Fibroblast of skin of right quadriceps (primary cell): ENCODE data around the gene MAN1A1.
"Not testable (repeated sequence)": the region's sequence is repeated elsewhere in the genome, so short reads cannot be mapped to it uniquely, and the experiment has no call there.

Source experiments
- DNase-seq: peaks from one replicate; pipeline ENCODE4 v3.0.0-alpha.2; 2013

The MAN1A1 gene

GRCh38 chr6:119166024-119166784 is 183.4 kb downstream of the MAN1A1 start:
- no peak for DNase-seq

DNA sequence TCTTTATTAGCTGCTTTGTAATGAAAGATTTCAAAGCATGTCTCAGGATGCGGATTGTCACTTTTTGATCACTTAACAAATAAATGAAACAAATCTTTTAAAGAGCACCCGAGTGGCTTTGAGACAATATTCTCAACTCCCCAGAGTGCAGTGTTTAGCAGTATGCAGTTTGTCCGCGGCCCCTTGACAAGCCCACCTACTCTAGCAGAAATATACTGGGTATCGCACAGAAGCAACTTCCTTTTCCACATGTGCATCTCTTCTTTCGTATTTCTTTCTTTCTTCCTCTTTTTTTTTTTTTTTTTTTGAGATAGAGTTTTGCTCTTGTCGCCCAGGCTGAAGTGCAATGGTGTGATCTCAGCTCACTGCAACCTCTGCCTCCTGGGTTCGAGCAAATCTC is 186.6 kb downstream of the MAN1A1 start:
- no peak for DNase-seq

DNA sequence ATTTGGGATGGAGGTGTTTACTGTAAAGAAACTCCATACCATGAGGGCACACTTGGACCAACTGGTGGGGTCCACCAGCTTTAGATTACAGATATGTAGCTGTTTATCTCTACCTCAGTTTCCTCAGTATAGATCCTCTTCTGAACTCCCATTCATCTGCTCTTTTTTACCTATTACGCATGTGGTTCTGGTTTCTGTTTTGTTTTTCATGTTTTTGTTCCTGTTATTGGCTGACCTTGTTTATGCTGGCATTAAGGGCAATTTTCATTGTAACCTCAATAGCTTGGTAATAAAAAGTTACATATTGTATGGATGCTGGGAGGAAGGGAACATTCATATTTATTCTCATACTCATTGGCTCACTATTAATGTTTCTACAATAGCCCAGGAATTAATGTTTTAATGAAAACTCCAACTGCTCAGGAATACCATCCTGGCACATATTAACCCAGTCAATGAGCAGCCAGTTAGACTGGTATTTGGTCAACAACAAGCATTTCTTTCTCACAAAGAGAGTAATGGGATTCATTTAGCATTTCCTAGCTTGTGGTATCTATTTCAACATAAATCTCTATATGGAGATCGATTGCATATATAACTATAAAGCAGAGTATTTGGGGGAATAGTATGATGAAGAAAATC is 187.3 kb downstream of the MAN1A1 start:
- DNase-seq, result no peak

GRCh38 chr6:119161438-119161837 is 188.1 kb downstream of the MAN1A1 start:
- DNase-seq, result no peak

DNA sequence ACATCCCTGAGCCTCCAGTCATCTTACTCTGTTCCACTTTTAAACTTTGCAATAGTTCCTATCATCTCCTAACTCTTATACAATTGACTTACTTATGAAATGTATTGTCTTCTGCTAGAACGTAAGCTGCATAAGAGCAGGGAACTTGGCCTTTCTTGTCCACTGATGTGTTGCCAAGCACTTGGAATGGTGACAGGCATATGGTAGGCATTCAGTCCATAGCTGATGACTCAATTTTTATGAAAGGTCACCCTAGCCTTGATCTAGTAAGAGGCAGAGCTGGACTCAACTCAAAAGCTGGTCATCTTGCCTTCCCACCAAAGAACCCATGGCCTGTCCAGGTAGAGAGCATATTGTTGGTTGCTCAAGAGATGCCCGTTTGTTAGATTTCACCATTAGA is 188.7 kb downstream of the MAN1A1 start:
- no peak for DNase-seq

- DNase-seq, result peak; percentile 50
Measured at GRCh38 chr6:119158057-119158848, 191.3 kb downstream of the MAN1A1 start.

DNA sequence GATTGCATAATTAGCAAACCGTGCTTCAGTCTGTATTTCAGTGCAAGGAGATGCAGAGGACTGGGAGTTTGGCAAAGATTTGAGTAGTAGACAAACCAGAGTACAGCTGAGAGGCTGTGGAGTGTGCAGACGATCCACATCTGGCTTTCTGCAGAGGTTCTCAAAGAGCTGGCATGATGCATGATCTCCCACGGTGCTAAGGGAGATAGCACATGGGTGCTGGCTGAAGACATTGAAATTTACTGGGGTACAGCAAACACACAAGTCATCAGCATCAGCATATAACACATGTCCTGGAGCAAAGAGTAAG is 192.1 kb downstream of the MAN1A1 start:
- DNase-seq, result no peak

DNA sequence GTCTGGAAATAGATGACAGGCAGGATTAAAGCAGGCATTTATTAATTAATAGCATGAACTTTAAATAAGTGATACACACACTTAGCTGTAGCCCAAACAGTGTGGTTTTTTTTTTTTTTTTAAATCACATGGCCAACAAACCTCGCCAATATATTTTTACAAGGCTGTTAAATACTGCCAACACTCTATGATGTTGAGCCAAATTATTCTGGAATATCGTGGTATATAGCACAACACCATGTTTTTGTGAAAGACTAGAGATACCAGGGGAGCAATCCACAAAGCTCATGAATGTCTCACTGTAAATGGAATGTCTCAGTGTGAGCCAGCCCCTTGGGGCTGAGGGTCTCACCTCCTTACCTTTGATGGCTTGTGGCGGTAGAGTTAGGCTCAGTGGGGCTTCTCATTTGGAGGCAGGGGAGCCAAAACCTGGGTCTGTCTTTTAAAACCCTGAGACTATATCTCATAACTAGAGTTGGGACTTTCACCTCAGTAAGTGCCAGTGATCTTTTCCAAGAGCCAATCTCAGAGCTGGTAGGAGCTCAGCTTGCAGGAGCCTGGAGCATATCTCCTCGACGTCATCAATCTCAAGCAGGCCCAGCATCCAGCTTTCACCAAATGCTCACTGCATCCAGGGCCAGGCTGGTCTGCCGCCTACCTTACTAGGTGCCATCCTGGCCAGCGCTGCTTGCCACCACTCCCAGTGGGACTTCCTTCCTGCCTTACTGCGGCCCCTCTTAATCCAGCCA is 192.6 kb downstream of the MAN1A1 start:
- no peak for DNase-seq

DNA sequence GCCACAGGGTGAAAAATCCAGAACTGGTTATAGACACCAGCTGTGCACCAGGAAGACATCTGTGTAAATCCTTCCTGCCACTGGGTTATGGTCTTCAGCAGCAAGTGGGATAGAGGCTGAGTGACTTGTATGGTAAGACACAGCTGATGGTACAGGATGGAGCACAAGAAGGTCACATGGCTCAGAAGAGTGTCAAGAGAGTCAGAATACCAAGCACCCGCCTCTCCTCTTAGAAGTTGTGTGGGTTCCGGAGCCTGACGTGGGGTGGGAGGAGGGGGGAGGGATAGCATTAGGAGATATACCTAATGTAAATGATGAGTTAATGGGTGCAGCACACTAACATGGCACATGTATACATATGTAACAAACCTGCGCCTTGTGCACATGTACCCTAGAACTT is 193.5 kb downstream of the MAN1A1 start:
- DNase-seq, result not testable (repeated sequence)

DNA sequence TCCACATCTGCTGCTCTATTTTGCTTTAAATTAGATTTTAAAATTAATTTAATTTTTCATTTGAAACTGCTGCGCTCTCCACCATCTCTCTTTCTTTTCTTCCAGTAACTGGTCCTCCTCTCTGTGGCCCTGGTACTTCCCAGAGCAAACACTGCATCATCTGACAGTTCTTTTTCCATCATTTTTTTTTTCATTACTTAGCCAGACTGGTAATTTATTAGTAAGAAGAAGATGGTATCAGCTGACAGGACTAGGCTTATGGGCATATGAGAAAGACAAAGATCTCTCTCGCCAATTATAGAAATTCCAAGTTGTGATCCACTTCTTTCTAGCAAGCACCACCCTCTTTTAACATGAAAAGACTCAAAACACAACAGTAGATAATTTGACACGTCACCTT is 197.4 kb downstream of the MAN1A1 start:
- DNase-seq, result no peak

DNA sequence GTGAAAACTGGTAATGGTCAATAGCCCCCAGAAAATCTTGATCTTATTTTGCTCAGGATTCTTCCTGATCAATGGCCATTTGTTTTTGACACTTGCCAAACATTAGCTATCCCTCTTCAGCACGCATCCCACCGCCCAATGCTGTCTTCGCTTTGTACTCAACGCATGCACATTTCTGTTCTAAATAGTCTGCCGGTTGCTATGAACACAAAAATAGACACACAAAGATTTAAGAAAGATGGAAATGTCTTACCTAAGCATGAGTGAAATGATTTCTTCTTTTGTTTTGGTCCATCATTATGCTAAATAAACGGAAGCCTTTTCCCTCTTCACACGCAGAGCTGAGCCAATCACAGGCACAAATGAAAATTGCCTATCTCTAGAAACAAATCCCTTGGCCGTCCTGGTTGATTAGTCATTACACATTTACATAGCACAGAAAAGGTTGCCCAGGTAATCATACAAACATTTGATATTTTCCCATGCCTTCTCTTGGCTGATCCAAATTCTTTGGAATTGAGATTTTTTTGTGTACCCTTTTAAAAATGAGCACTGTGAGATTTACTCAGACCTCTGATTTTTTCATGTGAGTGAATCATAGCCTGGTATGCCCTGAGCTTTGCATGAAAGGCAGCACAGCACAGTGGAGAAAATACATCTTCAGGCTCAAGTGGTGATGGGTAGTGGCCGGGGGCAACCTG is 200.6 kb downstream of the MAN1A1 start:
- DNase-seq, result peak; percentile 55

GRCh38 chr6:119148098-119148824 is 201.3 kb downstream of the MAN1A1 start:
- DNase-seq, result peak; percentile 85

GRCh38 chr6:119147101-119148053 is 202.2 kb downstream of the MAN1A1 start:
- peak; percentile 97 for DNase-seq

DNA sequence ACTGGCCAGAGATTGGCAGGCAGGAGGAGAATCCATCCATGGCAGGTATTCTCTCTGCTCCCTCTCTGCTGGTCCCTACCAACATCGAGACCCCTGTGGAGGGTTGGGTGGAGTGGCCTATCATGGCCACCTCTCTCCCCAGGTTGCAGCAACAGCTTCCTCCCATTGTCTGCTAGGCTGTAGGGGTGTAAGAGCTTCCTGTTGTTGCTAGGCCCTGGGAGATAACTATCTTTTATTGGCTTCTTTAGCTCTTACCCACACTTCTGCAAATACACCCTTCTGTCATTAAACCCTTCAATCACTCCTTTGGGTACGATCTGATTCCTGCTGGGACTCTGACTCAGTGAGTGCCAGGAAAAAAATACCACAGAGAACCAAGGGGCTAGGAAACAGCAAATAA is 204.4 kb downstream of the MAN1A1 start:
- no peak for DNase-seq

GRCh38 chr6:119142637-119143036 is 206.9 kb downstream of the MAN1A1 start:
- no peak for DNase-seq

GRCh38 chr6:119142041-119142440 is 207.5 kb downstream of the MAN1A1 start:
- peak; percentile 61 for DNase-seq

DNA sequence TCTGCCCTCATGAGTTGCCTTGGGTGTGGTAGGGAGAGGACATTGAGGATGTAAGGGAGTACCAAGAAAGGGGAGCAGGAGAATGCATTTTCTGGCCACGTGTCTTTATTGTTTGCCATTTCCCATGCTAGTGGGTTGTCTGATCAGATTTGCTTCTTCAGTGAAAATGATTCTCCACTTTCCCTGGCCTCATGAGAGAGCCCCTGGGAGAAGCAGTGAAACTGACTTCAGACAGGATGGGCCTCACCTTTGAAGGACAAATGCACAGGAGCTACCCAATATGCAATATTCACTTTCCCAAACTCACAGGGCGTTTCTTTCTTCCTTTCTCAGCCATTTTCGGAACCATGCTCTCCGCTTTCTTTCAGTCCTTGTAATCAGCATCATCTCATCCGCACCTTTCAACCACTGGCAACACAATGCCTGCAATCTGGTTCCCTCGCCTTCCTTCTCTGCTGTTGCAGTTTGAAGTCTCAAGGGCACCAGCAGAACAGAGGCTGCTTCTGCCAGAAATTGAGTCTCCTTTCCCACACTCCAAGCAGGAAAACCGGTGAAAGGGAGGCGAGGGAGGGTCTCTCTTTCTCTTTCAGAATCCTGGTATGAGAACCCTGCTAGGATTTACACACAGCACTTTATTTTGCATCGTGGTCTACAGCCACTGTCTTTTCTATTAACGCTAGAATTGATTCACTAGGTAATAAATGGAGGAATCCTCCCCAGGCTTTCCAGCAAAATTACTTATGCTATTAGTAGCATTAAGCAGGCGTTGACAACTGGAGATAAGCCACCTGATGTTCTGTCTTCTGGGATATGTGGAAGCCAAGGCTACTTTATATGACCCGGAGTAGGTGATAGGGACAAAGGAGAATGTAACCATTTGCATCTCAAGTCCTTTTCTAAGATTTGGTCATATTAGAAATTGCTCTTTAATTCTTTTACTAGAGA is 209.1 kb downstream of the MAN1A1 start:
- no peak for DNase-seq

DNA sequence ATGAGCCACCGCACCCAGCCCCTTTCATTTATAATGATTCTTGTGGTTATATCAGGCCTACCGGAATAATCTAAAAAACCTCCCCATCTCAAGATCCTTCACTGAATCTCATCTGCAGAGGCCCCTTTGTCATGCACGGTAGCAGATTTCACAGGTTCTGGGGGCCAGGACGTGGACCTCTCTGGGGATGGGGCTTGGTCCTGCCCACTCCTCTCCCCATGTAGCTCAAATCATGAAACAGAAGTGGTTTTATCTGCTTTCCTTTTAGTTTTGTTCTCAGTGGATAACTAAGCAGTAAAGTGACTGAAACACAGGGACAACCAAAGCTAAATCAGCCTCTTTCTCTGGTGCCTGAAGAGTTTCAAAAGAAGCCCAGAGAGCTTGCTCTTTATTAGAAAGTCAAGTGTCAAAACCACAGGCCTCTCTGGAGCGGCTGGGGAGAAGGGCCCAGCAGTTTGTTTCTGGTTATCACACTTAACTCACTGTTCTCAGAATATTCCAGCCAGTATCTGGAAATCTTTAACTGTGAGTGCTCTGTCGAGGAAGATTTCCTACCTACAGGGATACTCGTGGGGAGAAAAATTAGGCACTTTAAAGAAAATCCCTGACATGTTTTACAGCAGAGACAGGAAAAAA is 210.5 kb downstream of the MAN1A1 start:
- no peak for DNase-seq
